Trophoblast cell (in vitro differentiated cells and primary cell): Measurements from ENCODE around the gene TNFRSF25.
"Not testable (repeated sequence)": the region's sequence is repeated elsewhere in the genome, so short reads cannot be mapped to it uniquely, and the experiment has no call there.

Experiments
- DNase-seq, 2 donors: peaks; one replicate each; pipeline ENCODE4 v3.0.0-alpha.2; 2016
- H2AFZ ChIP-seq: 2 replicates; pipeline ENCODE4 v1.6.1; 2013; ENCODE audit warnings: low read length, moderate library complexity, mild to moderate bottlenecking; ENCODE audit not compliant: insufficient read depth, poor library complexity
- H2AK5ac ChIP-seq: 2 replicates; pipeline ENCODE4 v1.6.1; 2013; ENCODE audit warnings: mild to moderate bottlenecking, low read length
- H2BK120ac ChIP-seq: 2 replicates; pipeline ENCODE4 v1.6.1; 2013; ENCODE audit warnings: low read length, mild to moderate bottlenecking, moderate library complexity; ENCODE audit not compliant: insufficient read depth, poor library complexity
- H2BK12ac ChIP-seq: 2 replicates; pipeline ENCODE4 v1.6.1; 2013; ENCODE audit warnings: mild to moderate bottlenecking, low read length, moderate library complexity
- H2BK5ac ChIP-seq: 2 replicates; pipeline ENCODE4 v1.6.1; 2013; ENCODE audit warnings: low read length, low read depth, moderate library complexity, mild to moderate bottlenecking; ENCODE audit not compliant: poor library complexity
- H3K14ac ChIP-seq: 2 replicates; pipeline ENCODE4 v1.6.1; 2013; ENCODE audit warnings: mild to moderate bottlenecking, low read length
- H3K18ac ChIP-seq: 2 replicates; pipeline ENCODE4 v1.6.1; 2013; ENCODE audit warnings: mild to moderate bottlenecking, low read length
- H3K23ac ChIP-seq: 2 replicates; pipeline ENCODE4 v1.6.1; 2013; ENCODE audit warnings: low read length
- H3K27ac ChIP-seq: 2 replicates; pipeline ENCODE4 v1.5.1; 2013; ENCODE audit warnings: low read depth, mild to moderate bottlenecking, inconsistent platforms, low read length, moderate library complexity
- H3K27me3 ChIP-seq: 2 replicates; pipeline ENCODE4 v1.6.1; 2013; ENCODE audit warnings: inconsistent platforms, mild to moderate bottlenecking, low read length, moderate library complexity; ENCODE audit not compliant: insufficient read depth
- H3K36me3 ChIP-seq, 2 experiments: 1 replicate in 1 of 2; 2 replicates in 1 of 2; pipeline ENCODE4 v1.6.1; 2013; ENCODE audit warnings: low read length in 2 of 2, mild to moderate bottlenecking in 2 of 2, moderate library complexity in 1 of 2; ENCODE audit not compliant: insufficient read depth in 2 of 2, control insufficient read depth in 1 of 2
- H3K4ac ChIP-seq: 2 replicates; pipeline ENCODE4 v1.6.1; 2013; ENCODE audit warnings: low read depth, mild to moderate bottlenecking, low read length, moderate library complexity
- H3K4me1 ChIP-seq, 2 experiments: 1 replicate in 1 of 2; 2 replicates in 1 of 2; pipeline ENCODE4 v1.6.1; 2013; ENCODE audit warnings: low read length in 2 of 2, mild to moderate bottlenecking in 2 of 2, moderate library complexity in 1 of 2; ENCODE audit not compliant: insufficient read depth in 2 of 2, control insufficient read depth in 1 of 2
- H3K4me2 ChIP-seq: 2 replicates; pipeline ENCODE4 v1.6.1; 2013; ENCODE audit warnings: inconsistent platforms, mild to moderate bottlenecking, low read length, moderate library complexity
- H3K4me3 ChIP-seq: 2 replicates; pipeline ENCODE4 v1.5.1; 2013; ENCODE audit warnings: mild to moderate bottlenecking, low read depth, low read length, inconsistent platforms
- H3K79me1 ChIP-seq: one replicate; pipeline ENCODE4 v1.6.1; 2013; ENCODE audit warnings: low read length
- H3K79me2 ChIP-seq: 2 replicates; pipeline ENCODE4 v1.6.1; 2013; ENCODE audit warnings: low read length, mild to moderate bottlenecking; ENCODE audit not compliant: control insufficient read depth, insufficient read depth, poor library complexity
- H3K9ac ChIP-seq: 2 replicates; pipeline ENCODE4 v1.6.1; 2013; ENCODE audit warnings: mild to moderate bottlenecking, low read length
- H3K9me3 ChIP-seq: 2 replicates; pipeline ENCODE4 v1.6.1; 2013; ENCODE audit warnings: low read depth, mild to moderate bottlenecking, control low read depth, inconsistent platforms, low read length; ENCODE audit not compliant: insufficient read depth
- H4K12ac ChIP-seq: 2 replicates; pipeline ENCODE4 v1.6.1; 2013; ENCODE audit warnings: low read depth, mild to moderate bottlenecking, low read length, moderate library complexity
- H4K8ac ChIP-seq: 2 replicates; pipeline ENCODE4 v1.6.1; 2013; ENCODE audit warnings: low read depth, mild to moderate bottlenecking, low read length, moderate library complexity
- H4K91ac ChIP-seq: one replicate; pipeline ENCODE4 v1.6.1; 2013; ENCODE audit warnings: low read depth, mild to moderate bottlenecking, low read length, moderate library complexity
- WGBS: extraction: QIAGEN DNeasy Blood & Tissue Kit; methylation state at CpG from one replicate; pipeline ENCODE4 v1.1.7; 2013; ENCODE audit warnings: missing lambda C conversion rate; ENCODE audit not compliant: insufficient read length, insufficient coverage; ENCODE audit errors: extremely low coverage; 5-methylcytosine and 5-hydroxymethylcytosine counted together

TNFRSF25 gene

GRCh38 chr1:6431645-6432579, 34.1 kb downstream of the TNFRSF25 start:
- not testable (repeated sequence) for H2AK5ac ChIP-seq

GRCh38 chr1:6429660-6430411, 36.1 kb downstream of the TNFRSF25 start:
- not testable (repeated sequence) for H4K91ac ChIP-seq, H3K9me3 ChIP-seq, H3K79me2 ChIP-seq, H2BK120ac ChIP-seq, H3K18ac ChIP-seq, H3K9ac ChIP-seq, DNase-seq, H2BK12ac ChIP-seq, H2AK5ac ChIP-seq, H2AFZ ChIP-seq, H3K4me3 ChIP-seq, H3K4me1 ChIP-seq, H4K12ac ChIP-seq, H3K23ac ChIP-seq, H2BK5ac ChIP-seq, H3K4me2 ChIP-seq, H3K79me1 ChIP-seq, H4K8ac ChIP-seq, H3K36me3 ChIP-seq, H3K4ac ChIP-seq, H3K27ac ChIP-seq, H3K14ac ChIP-seq
- peaks cover 14% of the 10 kb centered on the region for H3K27me3 ChIP-seq
- WGBS = no CpG with 5 or more reads among the region's 19 CpGs

More at GRCh38 chr1:6431645-6432579, 34.1 kb downstream of the TNFRSF25 start:
- not testable (repeated sequence) for H3K36me3 ChIP-seq, H3K14ac ChIP-seq, H3K79me1 ChIP-seq, H3K23ac ChIP-seq, H3K9ac ChIP-seq, H3K79me2 ChIP-seq, H3K4me3 ChIP-seq, H2BK5ac ChIP-seq, DNase-seq, H3K4ac ChIP-seq, H3K27ac ChIP-seq, H2AFZ ChIP-seq, H3K9me3 ChIP-seq, H2BK120ac ChIP-seq, H3K27me3 ChIP-seq, H2BK12ac ChIP-seq, H3K4me1 ChIP-seq, H4K91ac ChIP-seq, H3K18ac ChIP-seq, H4K8ac ChIP-seq, H4K12ac ChIP-seq, H3K4me2 ChIP-seq
- no CpG with 5 or more reads among the region's 13 CpGs for WGBS

- H3K9me3 ChIP-seq, H3K36me3 ChIP-seq, H3K27ac ChIP-seq, H3K9ac ChIP-seq, H2BK12ac ChIP-seq, H3K23ac ChIP-seq, H3K4me2 ChIP-seq, H3K4me3 ChIP-seq, H2BK120ac ChIP-seq, H4K91ac ChIP-seq, H3K4me1 ChIP-seq, H3K18ac ChIP-seq, H2BK5ac ChIP-seq, H4K8ac ChIP-seq, H3K79me1 ChIP-seq, H3K4ac ChIP-seq, H2AK5ac ChIP-seq, H2AFZ ChIP-seq, H3K14ac ChIP-seq, H4K12ac ChIP-seq, DNase-seq, H3K79me2 ChIP-seq: not testable (repeated sequence)
- WGBS = no CpG with 5 or more reads among the region's 6 CpGs
- H3K27me3 ChIP-seq = peaks cover 26% of the 10 kb centered on the region
Measured at GRCh38 chr1:6428453-6428852, 37.5 kb downstream of the TNFRSF25 start.

GRCh38 chr1:6427441-6428390, 38.3 kb downstream of the TNFRSF25 start:
- Histone ChIP-seq H3K4me1 (peaks cover 2 to 8% of the 10 kb centered on the region in 2 experiments), H3K9me3 (peaks cover 7% of the 10 kb centered on the region), H2BK12ac (no peak overlapping the region), H4K91ac (no peak overlapping the region), H3K36me3 (no peaks in the 10 kb centered on the region), H3K4me2 (no peak overlapping the region), H2BK5ac (no peak overlapping the region), H2BK120ac (no peak overlapping the region), H3K23ac (no peak overlapping the region), H3K14ac (no peak overlapping the region), H3K79me2 (no peaks in the 10 kb centered on the region), H3K27me3 (peaks cover 26% of the 10 kb centered on the region), H3K9ac (no peak overlapping the region), H3K4me3 (no peak overlapping the region), H4K12ac (no peak overlapping the region), H3K79me1 (no peaks in the 10 kb centered on the region), H4K8ac (no peak overlapping the region), H3K27ac (no peak overlapping the region), H3K18ac (no peak overlapping the region), H2AK5ac (no peak overlapping the region), H3K4ac (no peak overlapping the region), H2AFZ (no peak overlapping the region)
- DNase-seq = no peak
- no CpG with 5 or more reads among the region's 26 CpGs for WGBS
